Mucosa of descending colon (tissue), 3 donors: ENCODE data around the gene WDR20. TPM values are rescaled to one million over a fixed set of nuclear protein-coding genes. Genes with fewer than 3 reads are reported as not detected.

Source experiments
- ATAC-seq: fragments of 200-7000 bp; cut with Tn5 transposase; one replicate; pipeline ENCODE4 v1.9.1; 2020; ENCODE audit warnings: mild to moderate bottlenecking, moderate library complexity
- DNase-seq, 3 donors: peaks; one replicate each; pipeline ENCODE4 v3.0.0-alpha.2; 2020
- H3K36me3 ChIP-seq: fragments of 200-600 bp; one replicate; pipeline ENCODE4 v1.8.0; 2021; ENCODE audit warnings: low read depth, mild to moderate bottlenecking
- H3K4me1 ChIP-seq: fragments of 200-600 bp; one replicate; pipeline ENCODE4 v1.8.0; 2021; ENCODE audit warnings: low read depth, mild to moderate bottlenecking
- H3K4me3 ChIP-seq: fragments of 200-600 bp; one replicate; pipeline ENCODE4 v1.8.0; 2021; ENCODE audit warnings: mild to moderate bottlenecking
- H3K9me3 ChIP-seq: fragments of 200-600 bp; one replicate; pipeline ENCODE4 v1.8.0; 2021; ENCODE audit warnings: mild to moderate bottlenecking
- intact Hi-C, 2 donors: fragments of 100-400 bp; cut with DNase I in 1 of 2; cut with micrococcal nuclease in 1 of 2; formaldehyde crosslinking; loops; one replicate each; pipeline versions ENCODE4 v1.11.0 to v1.11.1; 2022; cut with DNase I, micrococcal nuclease
- total RNA-seq, 3 donors: library from RNA; stranded (reverse); fragmentation: NEBNext Ultra II Directional in 2 of 3; extraction: Animal tissue kit (Norgen Biotek cat#: 25700) in 2 of 3; gene quantifications; one replicate each; pipeline versions ENCODE4 v1.2.1 to v1.2.4, GENCODE V29; 2021 to 2023
- TF ChIP-seq, protein P1 (sequence below): fragments of 200-600 bp; IDR thresholded peaks from one replicate; pipeline ENCODE4 v1.8.0; 2022; ENCODE audit warnings: antibody characterized with exemption, mild to moderate bottlenecking
- donor health status: DM: no; HTN: no; CAD: no; lungs with moderate emphysema.
- donor health status: DM: no; HTN: no; CAD: no.
- donor health status: DM: no; HTN: yes; CAD: no.

The WDR20 gene
- total RNA-seq, 3 donors from 2014 or later: 36.2 to 49.4 (median 40.9) TPM

DNA sequence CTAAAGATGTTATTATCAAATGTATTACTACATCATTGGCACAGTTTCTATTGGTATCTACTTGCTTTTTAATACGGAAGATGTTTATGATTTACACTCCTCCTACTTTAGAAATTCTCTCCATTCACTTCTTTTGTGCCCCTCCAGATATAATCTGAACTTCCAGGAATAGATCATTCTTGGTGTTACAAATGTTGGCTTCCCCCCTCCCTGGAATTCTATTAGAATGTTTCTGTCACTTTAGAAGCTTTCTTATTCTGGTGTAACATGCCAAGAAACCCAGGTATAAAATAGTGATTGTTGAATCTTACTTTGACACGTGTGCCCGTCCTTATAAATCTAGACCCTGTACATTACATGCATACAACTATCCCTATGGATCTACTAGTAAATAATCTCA is 1.2 kb upstream of the WDR20 start:
- intact Hi-C loops: no loop called here
- TF ChIP-seq, protein P1, sequence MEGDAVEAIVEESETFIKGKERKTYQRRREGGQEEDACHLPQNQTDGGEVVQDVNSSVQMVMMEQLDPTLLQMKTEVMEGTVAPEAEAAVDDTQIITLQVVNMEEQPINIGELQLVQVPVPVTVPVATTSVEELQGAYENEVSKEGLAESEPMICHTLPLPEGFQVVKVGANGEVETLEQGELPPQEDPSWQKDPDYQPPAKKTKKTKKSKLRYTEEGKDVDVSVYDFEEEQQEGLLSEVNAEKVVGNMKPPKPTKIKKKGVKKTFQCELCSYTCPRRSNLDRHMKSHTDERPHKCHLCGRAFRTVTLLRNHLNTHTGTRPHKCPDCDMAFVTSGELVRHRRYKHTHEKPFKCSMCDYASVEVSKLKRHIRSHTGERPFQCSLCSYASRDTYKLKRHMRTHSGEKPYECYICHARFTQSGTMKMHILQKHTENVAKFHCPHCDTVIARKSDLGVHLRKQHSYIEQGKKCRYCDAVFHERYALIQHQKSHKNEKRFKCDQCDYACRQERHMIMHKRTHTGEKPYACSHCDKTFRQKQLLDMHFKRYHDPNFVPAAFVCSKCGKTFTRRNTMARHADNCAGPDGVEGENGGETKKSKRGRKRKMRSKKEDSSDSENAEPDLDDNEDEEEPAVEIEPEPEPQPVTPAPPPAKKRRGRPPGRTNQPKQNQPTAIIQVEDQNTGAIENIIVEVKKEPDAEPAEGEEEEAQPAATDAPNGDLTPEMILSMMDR: no peak

DNA sequence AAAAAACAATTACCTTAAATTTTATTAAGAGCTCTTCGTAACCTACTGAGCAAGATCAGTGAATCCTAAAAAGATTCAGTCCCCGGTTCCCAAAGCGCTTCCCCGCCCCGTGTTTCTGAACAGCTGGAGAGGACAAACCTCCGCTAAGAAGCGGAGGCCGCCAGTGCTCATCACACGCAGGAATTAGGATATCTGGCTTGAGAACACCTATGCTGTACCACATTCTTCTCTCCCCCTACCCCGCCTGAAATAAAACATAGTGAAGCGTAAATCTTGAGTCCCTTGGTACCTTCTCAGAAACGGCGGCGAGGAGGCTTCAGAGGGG is 774 bp upstream of the WDR20 start:
- H3K36me3 ChIP-seq: no peaks in the 10 kb centered on the region
- peak; percentile 7 for ATAC-seq
- peaks cover 12% of the 10 kb centered on the region for H3K4me1 ChIP-seq
- H3K9me3 ChIP-seq: no peaks in the 10 kb centered on the region
- H3K4me3 ChIP-seq: peak overlapping the region; percentile 84
- intact Hi-C loops: no loop called here
- no peak for DNase-seq
- TF ChIP-seq, protein P1: no peak

More for the DNA sequence above, 1.2 kb upstream of the WDR20 start:
- DNase-seq (no peak), ATAC-seq (no peak)
- no peaks in the 10 kb centered on the region for H3K9me3 ChIP-seq
- no peaks in the 10 kb centered on the region for H3K36me3 ChIP-seq
- H3K4me3 ChIP-seq: no peak overlapping the region
- peaks cover 12% of the 10 kb centered on the region for H3K4me1 ChIP-seq

DNA sequence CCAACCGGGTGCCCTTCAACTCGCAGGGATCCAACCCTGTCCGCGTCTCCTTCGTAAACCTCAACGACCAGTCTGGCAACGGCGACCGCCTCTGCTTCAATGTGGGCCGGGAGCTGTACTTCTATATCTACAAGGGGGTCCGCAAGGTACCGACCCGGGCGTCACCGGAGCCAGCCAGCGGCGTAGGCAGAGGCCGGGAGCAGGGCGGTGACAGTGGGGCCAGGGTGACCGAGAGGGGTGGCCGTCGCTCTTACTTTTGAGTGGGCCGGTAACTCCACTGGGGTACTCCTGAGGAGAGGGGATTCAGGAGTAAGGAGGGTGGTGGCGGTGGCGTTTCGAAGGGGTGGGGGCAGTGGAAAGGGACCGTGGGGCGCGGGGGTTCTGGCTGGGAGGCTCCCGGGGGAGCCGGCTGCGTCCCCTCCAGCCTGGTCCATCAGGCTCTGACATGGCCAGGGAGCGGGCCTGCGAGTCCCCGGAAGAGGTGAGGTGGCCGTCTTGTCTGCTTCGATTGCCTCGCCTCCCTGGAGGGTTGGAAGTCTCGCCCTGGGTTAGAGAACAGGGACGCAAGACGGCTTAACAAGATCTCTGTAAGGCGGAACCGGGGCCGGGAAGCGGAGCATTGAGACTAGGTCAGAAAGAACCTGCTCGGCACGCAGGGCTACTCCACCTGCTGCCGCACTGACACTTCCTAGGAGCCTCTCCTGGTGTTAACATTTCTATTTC is 491 bp downstream of the WDR20 start:
- intact Hi-C loops: no loop called here
- TF ChIP-seq, protein P1: no peak

DNA sequence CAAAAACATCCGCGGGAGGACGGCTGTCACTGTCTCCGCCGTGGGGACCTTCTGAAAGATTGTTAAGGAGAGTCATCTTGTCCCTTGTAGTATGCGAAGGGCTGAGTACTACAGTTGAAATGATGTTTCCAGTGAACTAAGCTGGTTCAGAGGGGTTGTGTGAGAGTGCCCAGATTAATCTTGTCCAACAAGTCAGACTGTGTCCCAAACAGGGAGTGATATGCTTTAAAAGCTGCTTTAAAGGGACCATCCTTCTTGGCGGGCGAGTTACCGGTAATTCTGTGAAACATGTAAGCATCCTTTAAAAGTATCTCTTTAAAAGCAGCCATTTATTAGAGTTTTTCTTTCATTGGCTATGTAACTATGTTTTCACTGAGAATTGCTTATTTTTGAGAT is 1.1 kb downstream of the WDR20 start:
- TF ChIP-seq, protein P1: no peak
- Histone ChIP-seq H3K36me3 (no peaks in the 10 kb centered on the region), H3K9me3 (no peaks in the 10 kb centered on the region), H3K4me1 (peaks cover 12% of the 10 kb centered on the region), H3K4me3 (peak overlapping the region; percentile 84)
- intact Hi-C loops: no loop called here
- no peak for ATAC-seq
- DNase-seq: no peak

More for the DNA sequence above, 491 bp downstream of the WDR20 start:
- H3K9me3 ChIP-seq: no peaks in the 10 kb centered on the region
- DNase-seq (peak; percentile 55 to 69 (median 64)), ATAC-seq (peak; percentile 52)
- H3K4me3 ChIP-seq: peak overlapping the region; percentile 84
- H3K36me3 ChIP-seq: no peaks in the 10 kb centered on the region
- H3K4me1 ChIP-seq: peaks cover 12% of the 10 kb centered on the region

DNA sequence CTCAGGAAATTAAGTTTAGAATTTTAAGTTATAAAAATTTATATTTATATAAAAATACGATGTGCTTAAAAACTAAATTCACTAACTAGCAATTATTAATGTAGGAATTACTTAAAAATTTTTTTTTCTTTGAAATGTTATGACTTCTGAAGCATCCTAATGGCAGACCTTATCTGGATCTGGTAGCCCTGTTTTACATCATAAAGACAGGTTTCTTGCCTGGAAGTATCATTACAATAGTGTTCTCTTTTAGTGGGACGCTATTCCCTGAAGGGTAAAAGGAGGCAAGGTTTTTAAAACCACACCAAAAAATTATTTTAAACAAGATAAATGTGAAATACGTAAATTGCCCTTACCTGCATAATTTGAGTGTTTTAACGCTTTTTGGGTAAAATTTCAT is 2.1 kb downstream of the WDR20 start:
- intact Hi-C loops: no loop called here
- TF ChIP-seq, protein P1: no peak
- ATAC-seq: no peak
- no peaks in the 10 kb centered on the region for H3K36me3 ChIP-seq
- DNase-seq: no peak
- no peak overlapping the region for H3K4me3 ChIP-seq
- no peaks in the 10 kb centered on the region for H3K9me3 ChIP-seq
- peaks cover 12% of the 10 kb centered on the region for H3K4me1 ChIP-seq

DNA sequence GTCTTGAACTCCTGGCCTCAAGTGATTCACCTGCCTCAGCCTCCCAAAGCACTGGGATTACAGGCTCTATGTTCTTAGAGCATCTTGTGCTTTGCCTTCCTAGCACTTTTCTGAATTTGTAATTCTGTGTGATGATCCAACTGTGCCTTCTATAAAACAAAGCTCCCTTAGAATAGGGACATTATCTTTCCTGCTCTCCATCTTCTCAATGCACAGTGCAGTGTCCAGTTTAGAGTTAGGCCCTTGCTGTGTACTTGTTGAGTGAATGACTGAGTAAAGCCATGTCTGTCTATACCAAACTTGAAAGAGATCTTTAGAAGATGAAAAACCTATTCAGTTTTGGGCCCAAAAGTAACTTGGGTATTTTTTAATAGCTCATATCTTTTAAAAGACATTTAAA is 5.2 kb downstream of the WDR20 start:
- DNase-seq (no peak), ATAC-seq (no peak)
- Histone ChIP-seq H3K4me1 (peaks cover 12% of the 10 kb centered on the region), H3K9me3 (no peaks in the 10 kb centered on the region), H3K36me3 (no peaks in the 10 kb centered on the region), H3K4me3 (no peak overlapping the region)
- intact Hi-C loops: no loop called here
- TF ChIP-seq, protein P1: no peak
